GM21447 (cell line): Measurements from ENCODE around the gene GPSM1.
"Not testable (repeated sequence)": the region's sequence is repeated elsewhere in the genome, so short reads cannot be mapped to it uniquely, and the experiment has no call there.

ENCODE experiments used
- ATAC-seq: cut with Tn5 transposase; IDR thresholded peaks from one replicate; pipeline ENCODE4 v1.9.1; 2021; ENCODE audit not compliant: unreplicated experiment

Gene GPSM1

GRCh38 chr9:136343121-136343883, 16.0 kb downstream of the GPSM1 start:
- ATAC-seq, result no peak

- ATAC-seq, result no peak
These were observed 16.5 kb downstream of the GPSM1 start for GRCh38 chr9:136343884-136344269.

- ATAC-seq, result no peak
These were observed 17.4 kb downstream of the GPSM1 start for GRCh38 chr9:136344544-136345280.

- no peak for ATAC-seq
These were observed 18.2 kb downstream of the GPSM1 start for GRCh38 chr9:136345281-136346156.

- ATAC-seq, result no peak
These were observed 18.8 kb downstream of the GPSM1 start for GRCh38 chr9:136346157-136346481.

- ATAC-seq, result no peak
These were observed 19.7 kb downstream of the GPSM1 start for GRCh38 chr9:136346927-136347465.

- no peak for ATAC-seq
These were observed 20.3 kb downstream of the GPSM1 start for GRCh38 chr9:136347472-136348256.

GRCh38 chr9:136348691-136349090, 21.4 kb downstream of the GPSM1 start:
- no peak for ATAC-seq

- no peak for ATAC-seq
These were observed 22.2 kb downstream of the GPSM1 start for GRCh38 chr9:136349546-136349945.

- ATAC-seq, result no peak
These were observed 24.0 kb downstream of the GPSM1 start for GRCh38 chr9:136351252-136351800.

GRCh38 chr9:136351868-136352267, 24.5 kb downstream of the GPSM1 start:
- not testable (repeated sequence) for ATAC-seq

- no peak for ATAC-seq
These were observed 25.3 kb downstream of the GPSM1 start for GRCh38 chr9:136352682-136353081.

GRCh38 chr9:136353088-136353487, 25.7 kb downstream of the GPSM1 start:
- no peak for ATAC-seq

- no peak for ATAC-seq
These were observed 26.6 kb downstream of the GPSM1 start for GRCh38 chr9:136353757-136354488.

GRCh38 chr9:136354592-136355085, 27.3 kb downstream of the GPSM1 start:
- ATAC-seq, result no peak

GRCh38 chr9:136355616-136356557, 28.5 kb downstream of the GPSM1 start:
- ATAC-seq, result no peak

GRCh38 chr9:136357202-136357725, 29.9 kb downstream of the GPSM1 start:
- no peak for ATAC-seq

GRCh38 chr9:136358016-136358415, 30.7 kb downstream of the GPSM1 start:
- no peak for ATAC-seq
